ENCODE data around the gene GRK5. TPM values are rescaled to one million over a fixed set of nuclear protein-coding genes. Genes with fewer than 3 reads are reported as not detected.

GRK5 gene
- total RNA-seq, 2 donors from 2014 or later = 3.4 to 4.9 TPM

- whole genome bisulfite sequencing, 2 donors = 81 to 86% methylated on average over 8 of the region's 8 CpGs
- intact Hi-C loops (cut with DNase I) = no loop called here
- Histone ChIP-seq H3K4me1 (no peaks in the 10 kb centered on the region), H3K27ac (peak overlapping the region in 2 of 4 donors; percentile 1 to 66), H3K9me3 (no peaks in the 10 kb centered on the region), H3K4me3 (no peak overlapping the region), H3K27me3 (no peaks in the 10 kb centered on the region), H3K36me3 (replicated peaks in 1 of 2; ENCODE audit: insufficient read depth in 1 of 2, low read depth in 2 of 2) (no peaks in the 10 kb centered on the region)
- TF ChIP-seq CTCF (IDR thresholded peaks at IDR 0.05) = no peak
- no peak for TF ChIP-seq POLR2A (IDR thresholded peaks at IDR 0.05)
- DNase-seq (no peak), ATAC-seq (no peak)
Measured at GRCh38 chr10:119405520-119405807, 198.1 kb downstream of the GRK5 start.

- Histone ChIP-seq H3K36me3 (replicated peaks in 1 of 2; ENCODE audit: insufficient read depth in 1 of 2, low read depth in 2 of 2) (no peaks in the 10 kb centered on the region), H3K4me1 (no peaks in the 10 kb centered on the region), H3K4me3 (no peak overlapping the region), H3K27me3 (no peaks in the 10 kb centered on the region), H3K9me3 (no peaks in the 10 kb centered on the region), H3K27ac (peak overlapping the region in 1 of 4 donors; percentile 66)
- DNase-seq (no peak), ATAC-seq (no peak)
- no peak for TF ChIP-seq POLR2A (IDR thresholded peaks at IDR 0.05)
- TF ChIP-seq CTCF (IDR thresholded peaks at IDR 0.05) = no peak
- intact Hi-C loops (cut with DNase I) = no loop called here
- WGBS, 2 donors = 92 to 97% methylated on average over 3 of the region's 3 CpGs
Measured at GRCh38 chr10:119406137-119406536, 198.8 kb downstream of the GRK5 start.

GRCh38 chr10:119406601-119407253 is 199.4 kb downstream of the GRK5 start:
- ATAC-seq (no peak), DNase-seq (no peak)
- H3K27ac ChIP-seq = peak overlapping the region in 1 of 4 donors; percentile 66
- H3K9me3 ChIP-seq = no peaks in the 10 kb centered on the region
- no peaks in the 10 kb centered on the region for H3K36me3 ChIP-seq (replicated peaks in 1 of 2; ENCODE audit: insufficient read depth in 1 of 2, low read depth in 2 of 2)
- H3K27me3 ChIP-seq = no peaks in the 10 kb centered on the region
- no peaks in the 10 kb centered on the region for H3K4me1 ChIP-seq
- no peak overlapping the region for H3K4me3 ChIP-seq
- intact Hi-C loops (cut with DNase I) = no loop called here
- no peak for TF ChIP-seq CTCF (IDR thresholded peaks at IDR 0.05)
- no peak for TF ChIP-seq POLR2A (IDR thresholded peaks at IDR 0.05)
- 71 to 78% methylated on average over 7 of the region's 7 CpGs for WGBS, 2 donors

- ATAC-seq (no peak), DNase-seq (no peak)
- H3K27me3 ChIP-seq = no peaks in the 10 kb centered on the region
- intact Hi-C loops (cut with DNase I) = no loop called here
- H3K27ac ChIP-seq = peak overlapping the region in 2 of 4 donors; percentile 20 to 66
- H3K9me3 ChIP-seq = no peaks in the 10 kb centered on the region
- TF ChIP-seq CTCF (IDR thresholded peaks at IDR 0.05) = no peak
- no peak for TF ChIP-seq POLR2A (IDR thresholded peaks at IDR 0.05)
- H3K4me3 ChIP-seq = no peak overlapping the region
- 79 to 83% methylated on average over 5 of the region's 5 CpGs for WGBS, 2 donors
- no peaks in the 10 kb centered on the region for H3K4me1 ChIP-seq
- no peaks in the 10 kb centered on the region for H3K36me3 ChIP-seq (replicated peaks in 1 of 2; ENCODE audit: insufficient read depth in 1 of 2, low read depth in 2 of 2)
Measured at GRCh38 chr10:119407254-119407777, 199.9 kb downstream of the GRK5 start.

GRCh38 chr10:119408072-119408471 is 200.7 kb downstream of the GRK5 start:
- intact Hi-C loops (cut with DNase I) = no loop called here
- no peak for DNase-seq
- TF ChIP-seq POLR2A (IDR thresholded peaks at IDR 0.05) (no peak), CTCF (IDR thresholded peaks at IDR 0.05) (no peak)

More at GRCh38 chr10:119408072-119408471, 200.7 kb downstream of the GRK5 start:
- H3K9me3 ChIP-seq = no peaks in the 10 kb centered on the region
- H3K4me3 ChIP-seq = no peak overlapping the region
- no peak for ATAC-seq
- no peaks in the 10 kb centered on the region for H3K36me3 ChIP-seq (replicated peaks in 1 of 2; ENCODE audit: insufficient read depth in 1 of 2, low read depth in 2 of 2)
- no peaks in the 10 kb centered on the region for H3K4me1 ChIP-seq
- no peaks in the 10 kb centered on the region for H3K27me3 ChIP-seq
- no peak overlapping the region for H3K27ac ChIP-seq
- 64 to 79% methylated on average over 2 to 4 of the region's 4 CpGs for WGBS, 2 donors
